K562 (cell line): Measurements from ENCODE around the gene FKBP9. TPM values are rescaled to one million over a fixed set of nuclear protein-coding genes. Genes with fewer than 3 reads are reported as not detected.

Experiments
- CHCHD3 ChIP-seq: fragments of 250-450 bp; sonication (Bioruptor Pico); IDR thresholded peaks from 2 replicates; pipeline ENCODE4 v2.1.2; 2022; ENCODE audit warnings: mild to moderate bottlenecking
- DLX4 ChIP-seq: fragments of 250-450 bp; sonication (Bioruptor Pico); IDR thresholded peaks from 2 replicates; pipeline ENCODE4 v1.6.1; 2021; ENCODE audit warnings: mild to moderate bottlenecking
- FOXO4 ChIP-seq: fragments of 450-650 bp; formaldehyde crosslinking; IDR thresholded peaks from 2 replicates; pipeline ENCODE4 v1.4.0; 2020; ENCODE audit warnings: mild to moderate bottlenecking, moderate library complexity
- GATA2 ChIP-seq: sonication (generic); formaldehyde crosslinking; IDR thresholded peaks from 2 replicates; pipeline ENCODE4 v1.4.0; 2020; ENCODE audit warnings: mild to moderate bottlenecking, missing genetic modification reagents
- RHOXF2B ChIP-seq: fragments of 250-450 bp; sonication (Bioruptor Pico); conservative IDR thresholded peaks from 2 replicates; pipeline ENCODE4 v1.5.1; 2021
- RREB1 ChIP-seq: fragments of 250-450 bp; sonication (Bioruptor Pico); IDR thresholded peaks from 2 replicates; pipeline ENCODE4 v1.4.0; 2020
- SIX5 ChIP-seq, 2 experiments: IDR thresholded peaks; 2 replicates each; pipeline ENCODE4 v1.6.1; 2011; ENCODE audit warnings: low read length in 2 of 2, borderline replicate concordance in 1 of 2, low read depth in 1 of 2, mild to moderate bottlenecking in 1 of 2, moderate library complexity in 1 of 2; ENCODE audit not compliant: insufficient read depth in 1 of 2
- SMARCC2 ChIP-seq: fragments of 450-650 bp; IDR thresholded peaks from 2 replicates; pipeline ENCODE4 v1.6.1; 2017; ENCODE audit warnings: antibody characterized with exemption, moderate library complexity, mild to moderate bottlenecking, low read depth
- THRB ChIP-seq: fragments of 450-650 bp; formaldehyde crosslinking; conservative IDR thresholded peaks from 2 replicates; pipeline ENCODE4 v1.4.0; 2022; ENCODE audit warnings: mild to moderate bottlenecking, missing genetic modification characterization
- ZNF316 ChIP-seq: fragments of 450-650 bp; IDR thresholded peaks from 2 replicates; pipeline ENCODE4 v1.6.1; 2016
- ZNF354B ChIP-seq: fragments of 250-450 bp; sonication (Bioruptor Pico); IDR thresholded peaks from 2 replicates; pipeline ENCODE4 v1.4.0; 2020
- ZNF740 ChIP-seq, 3 experiments: fragments of 200-800 bp in 1 of 3; sonication (Bioruptor generic) in 1 of 3; sonication (generic) in 1 of 3; formaldehyde crosslinking in 1 of 3; IDR thresholded peaks; 2 replicates each; pipeline versions ENCODE4 v1.6.1 to v1.8.0; 2016 to 2022; ENCODE audit warnings: mild to moderate bottlenecking in 2 of 3, missing compliant biosample characterization in 2 of 3, missing genetic modification characterization in 2 of 3, missing genetic modification reagents in 1 of 3
- ZNF766 ChIP-seq: fragments of 200-800 bp; sonication (Bioruptor generic); conservative IDR thresholded peaks from 2 replicates; pipeline ENCODE4 v1.6.1; 2016; ENCODE audit warnings: missing genetic modification characterization, missing compliant biosample characterization
- polyA plus RNA-seq, 8 experiments: library from polyadenylated mRNA; depleted of rRNA in 4 of 8; stranded (reverse) in 5 of 8; unstranded in 3 of 8; fragments of >200 nt; fragmentation: Nextera tagmentation in 2 of 8; fragmentation: Illumina TruSeq in 1 of 8; extraction: Ambion mirVana in 2 of 8; extraction: Trizol in 1 of 8; gene quantifications; 2 replicates each; pipeline versions ENCODE4 v1.2.1 to v1.2.3, GENCODE V29; 2011 to 2014; ENCODE audit warnings: inconsistent platforms in 1 of 8, missing spikeins in 1 of 8
- total RNA-seq, 7 experiments: library from RNA; depleted of rRNA in 6 of 7; stranded (reverse); fragments of >200 nt in 6 of 7; fragmentation: Illumina TruSeq in 2 of 7; extraction: Trizol in 2 of 7; gene quantifications; 2 replicates each; pipeline versions ENCODE4 v1.2.1 to v1.2.3, GENCODE V29; 2011 to 2021; ENCODE audit warnings: low replicate concordance in 1 of 7

FKBP9 gene
- total and polyA plus RNA-seq, 9 of the 15 experiments (the other 6 are each of a cell fraction or from before 2014, with no cell fraction given): 5.9 to 23.7 (median 15.8) TPM

GRCh38 chr7:33054261-33054964 lies 97.2 kb downstream of the FKBP9 start (continued):
- no peak for TF ChIP-seq DLX4 (CRISPR knock-in tag)
- TF ChIP-seq RHOXF2B (CRISPR knock-in tag): no peak
- TF ChIP-seq THRB (CRISPR knock-in tag): no peak
- TF ChIP-seq FOXO4 (CRISPR knock-in tag): no peak
- no peak for TF ChIP-seq SIX5 (IDR thresholded peaks at IDR 0.05; ENCODE audit: borderline replicate concordance in 1 of 2, insufficient read depth in 1 of 2, low read depth in 1 of 2, low read length in 2 of 2)
- TF ChIP-seq ZNF740 (CRISPR knock-in tag; IDR thresholded peaks at IDR 0.05): no peak
- TF ChIP-seq ZNF740 (tag; IDR thresholded peaks at IDR 0.05): no peak
- no peak for TF ChIP-seq RREB1 (CRISPR knock-in tag)
- TF ChIP-seq ZNF354B (CRISPR knock-in tag): no peak
- no peak for TF ChIP-seq SMARCC2
- peak; percentile 54; the same call in 1 of the 2 replicates for TF ChIP-seq ZNF316
- no peak for TF ChIP-seq GATA2 (CRISPR knock-in tag)
- no peak for TF ChIP-seq CHCHD3
- TF ChIP-seq ZNF766 (CRISPR knock-in tag): no peak
